IPS-15b (cell line): Measurements from ENCODE around the gene INPP5D.
"Not testable (repeated sequence)": the region's sequence is repeated elsewhere in the genome, so short reads cannot be mapped to it uniquely, and the experiment has no call there.

Experiments
- H3K27me3 ChIP-seq: one replicate; pipeline ENCODE4 v1.6.1; 2013; ENCODE audit warnings: low read length; ENCODE audit not compliant: control insufficient read depth, insufficient read depth
- H3K36me3 ChIP-seq: one replicate; pipeline ENCODE4 v1.6.1; 2013; ENCODE audit warnings: low read length; ENCODE audit not compliant: control insufficient read depth, insufficient read depth
- H3K4me1 ChIP-seq: one replicate; pipeline ENCODE4 v1.6.1; 2013; ENCODE audit warnings: mild to moderate bottlenecking, low read length; ENCODE audit not compliant: control insufficient read depth, insufficient read depth
- H3K4me3 ChIP-seq: one replicate; pipeline ENCODE4 v1.5.1; 2013; ENCODE audit warnings: low read depth, low read length
- H3K9ac ChIP-seq: one replicate; pipeline ENCODE4 v1.6.1; 2013; ENCODE audit warnings: low read depth, mild to moderate bottlenecking, low read length
- H3K9me3 ChIP-seq: one replicate; pipeline ENCODE4 v1.6.1; 2013; ENCODE audit warnings: mild to moderate bottlenecking, low read length; ENCODE audit not compliant: control insufficient read depth, insufficient read depth

The INPP5D gene

GRCh38 chr2:233059797-233060500, at the start of gene INPP5D:
Gene INPP5D, plus strand, starts transcription at chr2:233060342. Its CDS starts 137 bp downstream, at chr2:233060479.
- Histone ChIP-seq H3K4me1 (peaks cover 2% of the 10 kb centered on the region), H3K36me3 (no peaks in the 10 kb centered on the region), H3K9ac (no peak within 1 kb of the TSS), H3K4me3 (no peak within 1 kb of the TSS), H3K9me3 (no peaks in the 10 kb centered on the region), H3K27me3 (no peaks in the 10 kb centered on the region)

GRCh38 chr2:233010569-233011267, 49.4 kb upstream of the INPP5D start:
- Histone ChIP-seq H3K4me1 (no peaks in the 10 kb centered on the region), H3K9ac (no peak overlapping the region), H3K27me3 (no peaks in the 10 kb centered on the region), H3K4me3 (no peak overlapping the region), H3K9me3 (no peaks in the 10 kb centered on the region), H3K36me3 (no peaks in the 10 kb centered on the region)

DNA sequence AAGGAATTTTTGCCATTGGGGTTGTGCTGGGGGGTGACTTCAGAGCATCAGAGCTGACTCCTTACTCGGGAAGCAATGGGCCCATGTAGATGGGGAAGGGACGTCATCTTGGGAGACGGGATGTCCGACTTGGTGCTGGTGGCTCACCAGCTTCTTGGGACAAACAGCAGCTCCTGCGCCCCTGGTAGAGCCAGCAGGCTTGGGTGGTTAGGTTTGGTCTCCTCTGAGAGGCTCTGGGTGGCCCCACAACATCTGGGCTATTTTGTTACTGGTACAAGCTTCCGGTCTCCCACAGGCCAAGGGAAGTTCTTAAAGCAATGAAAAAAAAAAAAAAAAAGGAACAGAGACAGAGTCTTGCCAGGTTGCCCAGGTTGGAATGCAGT, 48.9 kb upstream of the INPP5D start:
- H3K9ac ChIP-seq, result no peak overlapping the region
- H3K4me3 ChIP-seq, result no peak overlapping the region
- no peaks in the 10 kb centered on the region for H3K27me3 ChIP-seq
- H3K36me3 ChIP-seq, result no peaks in the 10 kb centered on the region
- H3K9me3 ChIP-seq, result no peaks in the 10 kb centered on the region
- no peaks in the 10 kb centered on the region for H3K4me1 ChIP-seq

DNA sequence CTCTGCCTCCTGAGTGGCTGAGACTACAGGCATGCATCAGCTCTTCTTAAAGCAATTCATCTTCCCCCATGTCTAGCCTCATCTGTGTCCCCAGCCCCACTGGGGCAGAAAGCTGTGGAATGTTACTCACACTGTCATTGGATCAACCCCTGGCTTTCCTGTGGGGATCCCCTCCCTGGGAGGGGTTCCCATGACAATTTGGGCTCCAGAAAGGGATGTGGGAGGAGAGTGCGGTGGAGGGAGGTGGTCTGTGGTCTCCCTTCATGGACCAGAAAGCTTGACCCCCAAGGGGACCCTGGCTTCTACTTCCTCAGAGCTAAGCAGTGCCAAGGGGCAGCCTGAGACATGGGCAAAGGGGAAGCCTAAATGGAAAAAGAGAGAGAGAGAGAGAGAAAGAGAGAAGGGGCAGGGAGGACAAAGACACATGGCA, 48.4 kb upstream of the INPP5D start:
- Histone ChIP-seq H3K9me3 (no peaks in the 10 kb centered on the region), H3K27me3 (no peaks in the 10 kb centered on the region), H3K4me3 (no peak overlapping the region), H3K9ac (no peak overlapping the region), H3K36me3 (no peaks in the 10 kb centered on the region), H3K4me1 (no peaks in the 10 kb centered on the region)

DNA sequence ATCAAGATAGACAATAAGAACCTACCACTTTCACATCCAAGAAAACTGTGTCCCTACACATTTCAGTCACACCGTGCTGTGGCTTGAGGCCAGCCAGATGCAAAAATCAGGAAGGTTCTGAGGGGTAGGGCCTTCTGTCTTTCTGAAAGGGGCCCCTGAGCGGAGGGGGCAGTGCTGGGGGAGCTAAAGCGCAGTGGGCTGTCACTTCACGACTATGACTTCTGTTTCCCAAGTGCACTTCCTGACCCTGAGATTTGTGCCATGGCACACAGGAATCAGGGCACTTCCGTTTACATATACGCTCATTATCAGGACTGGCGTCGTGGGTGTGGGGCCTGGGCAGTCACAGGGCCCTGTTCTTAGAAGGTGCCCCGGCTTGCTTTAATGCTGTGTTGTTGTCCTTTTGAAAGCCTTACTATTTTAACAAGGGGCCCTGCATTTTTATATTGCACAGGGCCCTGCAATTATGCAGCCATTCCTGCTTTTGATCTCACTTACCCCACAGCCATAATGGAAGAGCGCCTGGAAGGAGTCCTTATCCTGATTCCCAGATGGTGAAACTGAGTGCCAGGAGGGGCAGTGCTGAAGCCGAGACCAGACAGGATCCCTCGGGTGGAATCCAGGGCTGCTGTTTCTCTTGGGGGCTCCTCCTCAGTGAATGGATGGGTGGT, 47.7 kb upstream of the INPP5D start:
- no peak overlapping the region for H3K9ac ChIP-seq
- H3K27me3 ChIP-seq, result no peaks in the 10 kb centered on the region
- H3K4me3 ChIP-seq, result no peak overlapping the region
- no peaks in the 10 kb centered on the region for H3K9me3 ChIP-seq
- H3K4me1 ChIP-seq, result no peaks in the 10 kb centered on the region
- no peaks in the 10 kb centered on the region for H3K36me3 ChIP-seq

- Histone ChIP-seq H3K9ac (no peak within 1 kb of the TSS), H3K27me3 (no peaks in the 10 kb centered on the region), H3K9me3 (no peaks in the 10 kb centered on the region), H3K36me3 (no peaks in the 10 kb centered on the region), H3K4me1 (no peaks in the 10 kb centered on the region), H3K4me3 (no peak within 1 kb of the TSS)
Observed at GRCh38 chr2:233013027-233013461, 47.1 kb upstream of the INPP5D start, which contains the start of gene NGEF. Gene NGEF, minus strand, starts transcription at chr2:233013256. Its CDS starts 38,366 bp downstream, at chr2:232974890.

- no peaks in the 10 kb centered on the region for H3K36me3 ChIP-seq
- no peak overlapping the region for H3K9ac ChIP-seq
- no peaks in the 10 kb centered on the region for H3K9me3 ChIP-seq
- H3K4me3 ChIP-seq, result no peak overlapping the region
- H3K4me1 ChIP-seq, result no peaks in the 10 kb centered on the region
- H3K27me3 ChIP-seq, result no peaks in the 10 kb centered on the region
Observed at GRCh38 chr2:233013650-233014049, 46.5 kb upstream of the INPP5D start.

- Histone ChIP-seq H3K9ac (no peak overlapping the region), H3K4me1 (no peaks in the 10 kb centered on the region), H3K9me3 (no peaks in the 10 kb centered on the region), H3K36me3 (no peaks in the 10 kb centered on the region), H3K27me3 (no peaks in the 10 kb centered on the region), H3K4me3 (no peak overlapping the region)
Observed at GRCh38 chr2:233015019-233015645, 45.0 kb upstream of the INPP5D start.

GRCh38 chr2:233017947-233018346, 42.2 kb upstream of the INPP5D start:
- Histone ChIP-seq H3K9me3 (no peaks in the 10 kb centered on the region), H3K4me1 (no peaks in the 10 kb centered on the region), H3K9ac (no peak overlapping the region), H3K4me3 (no peak overlapping the region), H3K27me3 (no peaks in the 10 kb centered on the region), H3K36me3 (no peaks in the 10 kb centered on the region)

DNA sequence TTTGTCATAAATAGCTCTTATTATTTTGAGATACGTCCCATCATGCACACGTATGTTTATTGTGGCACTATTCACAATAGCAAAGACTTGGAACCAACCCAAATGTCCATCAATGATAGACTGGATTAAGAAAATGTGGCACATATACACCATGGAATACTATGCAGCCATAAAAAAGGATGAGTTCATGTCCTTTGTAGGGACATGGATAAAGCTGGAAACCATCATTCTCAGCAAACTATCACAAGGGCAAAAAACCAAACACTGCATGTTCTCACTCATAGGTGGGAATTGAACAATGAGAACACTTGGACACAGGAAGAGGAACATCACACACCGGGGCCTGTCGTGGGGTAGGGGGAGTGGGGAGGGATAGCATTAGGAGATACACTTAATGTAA, 40.5 kb upstream of the INPP5D start:
- H3K36me3 ChIP-seq, H3K4me1 ChIP-seq, H3K4me3 ChIP-seq, H3K27me3 ChIP-seq, H3K9ac ChIP-seq, H3K9me3 ChIP-seq: not testable (repeated sequence)

GRCh38 chr2:233020454-233020853, 39.7 kb upstream of the INPP5D start:
- no peak overlapping the region for H3K9ac ChIP-seq
- no peaks in the 10 kb centered on the region for H3K27me3 ChIP-seq
- no peaks in the 10 kb centered on the region for H3K9me3 ChIP-seq
- H3K4me1 ChIP-seq, result no peaks in the 10 kb centered on the region
- no peaks in the 10 kb centered on the region for H3K36me3 ChIP-seq
- no peak overlapping the region for H3K4me3 ChIP-seq
